ENCODE measurements around the gene TOGARAM1. TPM values are rescaled to one million over a fixed set of nuclear protein-coding genes. Genes with fewer than 3 reads are reported as not detected.

Gene TOGARAM1
- total RNA-seq, 2 donors from 2014 or later: 16.8 to 17.4 TPM

DNA sequence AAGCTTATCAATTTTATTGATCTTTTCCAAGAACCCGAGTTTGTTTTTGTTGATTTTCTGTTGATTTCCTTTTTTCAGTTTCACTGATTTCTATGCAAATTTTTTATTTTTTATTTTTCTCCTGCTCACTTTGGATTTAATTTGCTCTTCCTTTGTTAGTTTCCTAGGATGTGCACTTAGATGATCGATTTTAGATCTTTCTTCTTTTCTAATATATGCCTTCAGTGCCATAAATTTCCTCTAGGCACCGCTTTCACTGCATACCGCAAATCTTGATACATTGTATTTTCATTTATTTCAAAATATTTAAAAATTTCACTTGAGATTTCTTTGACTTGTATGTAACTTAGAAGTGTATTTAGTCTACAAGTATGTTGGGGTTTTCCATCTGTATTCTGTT, 9.5 kb downstream of the TOGARAM1 start:
- Mint-ChIP-seq H3K27me3 (no peaks in the 10 kb centered on the region), H3K27ac (no peak overlapping the region), H3K4me3 (no peak overlapping the region), H3K36me3 (ENCODE audit: low read depth) (peaks cover 2% of the 10 kb centered on the region), H3K4me1 (peaks cover 22% of the 10 kb centered on the region)
- DNase-seq (no peak), ATAC-seq (no peak)
- peaks cover 3% of the 10 kb centered on the region for H3K9me3 ChIP-seq (ENCODE audit: control insufficient read depth, low read length, poor library complexity, severe bottlenecking)

- peaks cover 2% of the 10 kb centered on the region for H3K36me3 Mint-ChIP-seq (ENCODE audit: low read depth)
- H3K4me1 Mint-ChIP-seq: peaks cover 23% of the 10 kb centered on the region
- H3K4me3 Mint-ChIP-seq: no peak overlapping the region
- H3K27ac Mint-ChIP-seq: no peak overlapping the region
- H3K27me3 Mint-ChIP-seq: no peaks in the 10 kb centered on the region
- ATAC-seq: no peak
- H3K9me3 ChIP-seq (ENCODE audit: control insufficient read depth, low read length, poor library complexity, severe bottlenecking): no peaks in the 10 kb centered on the region
- no peak for DNase-seq
Observed at GRCh38 chr14:44979273-44979672, 17.3 kb downstream of the TOGARAM1 start.

- Mint-ChIP-seq H3K36me3 (ENCODE audit: low read depth) (peaks cover 2% of the 10 kb centered on the region), H3K4me1 (peaks cover 23% of the 10 kb centered on the region), H3K27ac (no peak overlapping the region)
Observed at GRCh38 chr14:44979740-44980356, 17.9 kb downstream of the TOGARAM1 start.

GRCh38 chr14:44981198-44981597, 19.2 kb downstream of the TOGARAM1 start:
- Mint-ChIP-seq H3K36me3 (ENCODE audit: low read depth) (peaks cover 2% of the 10 kb centered on the region), H3K27me3 (no peaks in the 10 kb centered on the region), H3K27ac (no peak overlapping the region), H3K4me3 (no peak overlapping the region), H3K4me1 (peaks cover 21% of the 10 kb centered on the region)
- no peaks in the 10 kb centered on the region for H3K9me3 ChIP-seq (ENCODE audit: control insufficient read depth, low read length, poor library complexity, severe bottlenecking)
- DNase-seq (no peak), ATAC-seq (no peak)

More at GRCh38 chr14:44979740-44980356, 17.9 kb downstream of the TOGARAM1 start:
- no peaks in the 10 kb centered on the region for H3K9me3 ChIP-seq (ENCODE audit: control insufficient read depth, low read length, poor library complexity, severe bottlenecking)
- H3K27me3 Mint-ChIP-seq: no peaks in the 10 kb centered on the region
- H3K4me3 Mint-ChIP-seq: no peak overlapping the region
- DNase-seq (no peak), ATAC-seq (no peak)

- DNase-seq (no peak), ATAC-seq (no peak)
- H3K9me3 ChIP-seq (ENCODE audit: control insufficient read depth, low read length, poor library complexity, severe bottlenecking): no peaks in the 10 kb centered on the region
- Mint-ChIP-seq H3K27ac (peak overlapping the region; percentile 81), H3K36me3 (ENCODE audit: low read depth) (peaks cover 2% of the 10 kb centered on the region), H3K27me3 (no peaks in the 10 kb centered on the region), H3K4me1 (peaks cover 20% of the 10 kb centered on the region), H3K4me3 (no peak overlapping the region)
Observed at GRCh38 chr14:44982594-44982993, 20.6 kb downstream of the TOGARAM1 start.

DNA sequence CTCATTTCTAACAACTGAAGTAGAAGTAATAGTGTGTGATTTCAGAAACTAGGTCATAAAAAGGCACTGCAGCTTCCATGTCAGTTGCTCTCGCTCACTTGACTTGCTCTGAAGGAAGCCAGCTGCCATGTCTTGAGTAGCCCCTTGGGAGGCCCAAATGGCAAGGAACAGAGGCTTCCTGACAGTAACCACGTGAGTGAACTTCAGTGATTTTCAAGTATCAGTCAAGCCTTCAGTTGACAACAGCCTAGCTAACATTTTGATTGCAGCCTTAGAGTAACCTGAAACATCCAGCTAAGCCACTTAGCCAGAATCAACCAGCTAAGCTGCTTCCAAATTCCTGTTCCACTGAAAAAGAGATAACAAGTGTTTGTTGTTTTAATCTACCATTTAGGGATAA, 26.7 kb downstream of the TOGARAM1 start:
- no peaks in the 10 kb centered on the region for H3K9me3 ChIP-seq (ENCODE audit: control insufficient read depth, low read length, poor library complexity, severe bottlenecking)
- H3K4me3 Mint-ChIP-seq: no peak overlapping the region
- peaks cover 16% of the 10 kb centered on the region for H3K4me1 Mint-ChIP-seq
- DNase-seq (no peak), ATAC-seq (no peak)
- H3K27ac Mint-ChIP-seq: no peak overlapping the region
- no peaks in the 10 kb centered on the region for H3K27me3 Mint-ChIP-seq
- no peaks in the 10 kb centered on the region for H3K36me3 Mint-ChIP-seq (ENCODE audit: low read depth)

GRCh38 chr14:44989497-44990440, 27.8 kb downstream of the TOGARAM1 start:
- DNase-seq (no peak), ATAC-seq (no peak)
- H3K4me3 Mint-ChIP-seq: no peak overlapping the region
- H3K27me3 Mint-ChIP-seq: no peaks in the 10 kb centered on the region
- no peaks in the 10 kb centered on the region for H3K36me3 Mint-ChIP-seq (ENCODE audit: low read depth)
- H3K27ac Mint-ChIP-seq: no peak overlapping the region
- peaks cover 16% of the 10 kb centered on the region for H3K4me1 Mint-ChIP-seq
- no peaks in the 10 kb centered on the region for H3K9me3 ChIP-seq (ENCODE audit: control insufficient read depth, low read length, poor library complexity, severe bottlenecking)

DNA sequence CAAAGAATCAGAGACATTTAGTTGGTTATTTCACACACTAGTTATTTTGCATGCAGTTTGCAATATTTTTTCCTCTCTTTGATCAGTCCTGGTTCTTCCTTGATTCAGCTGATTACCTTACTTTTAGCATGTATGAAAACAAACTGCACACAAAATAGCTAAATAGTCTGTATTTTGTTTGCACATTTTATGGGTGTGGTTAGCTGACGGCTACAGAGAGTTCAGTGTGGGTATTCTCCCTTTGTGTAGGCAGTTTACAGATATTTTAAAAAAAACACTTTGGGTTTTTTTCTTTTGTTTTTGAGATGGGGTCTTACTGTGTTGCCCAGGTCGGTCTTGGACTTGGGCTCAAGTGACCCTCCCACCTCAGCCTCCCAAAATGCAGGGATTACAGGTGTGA, 28.5 kb downstream of the TOGARAM1 start:
- H3K9me3 ChIP-seq (ENCODE audit: control insufficient read depth, low read length, poor library complexity, severe bottlenecking): no peaks in the 10 kb centered on the region
- Mint-ChIP-seq H3K4me1 (peaks cover 16% of the 10 kb centered on the region), H3K27ac (no peak overlapping the region), H3K36me3 (ENCODE audit: low read depth) (no peaks in the 10 kb centered on the region), H3K27me3 (no peaks in the 10 kb centered on the region), H3K4me3 (no peak overlapping the region)
- no peak for DNase-seq
- no peak for ATAC-seq

DNA sequence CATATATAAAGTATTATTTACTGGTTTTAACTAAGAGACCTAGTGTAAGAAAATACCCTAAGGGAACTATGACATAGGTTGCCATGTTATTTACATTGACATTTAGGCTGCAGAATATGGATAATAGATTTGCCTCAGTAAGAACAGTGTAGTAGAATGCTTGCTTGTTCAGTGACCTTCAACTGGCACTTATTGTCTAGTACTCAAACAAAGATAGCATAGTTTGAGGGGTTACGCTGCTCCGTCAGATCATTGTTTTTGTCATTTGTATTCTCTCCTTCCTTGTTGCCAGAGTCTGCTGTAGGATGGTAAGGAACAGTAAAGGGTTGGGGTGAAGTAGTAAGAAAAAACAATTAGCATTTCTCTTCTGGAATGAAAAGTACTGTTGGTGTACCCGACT, 33.2 kb downstream of the TOGARAM1 start:
- H3K27me3 Mint-ChIP-seq: no peaks in the 10 kb centered on the region
- peaks cover 12% of the 10 kb centered on the region for H3K36me3 Mint-ChIP-seq (ENCODE audit: low read depth)
- H3K9me3 ChIP-seq (ENCODE audit: control insufficient read depth, low read length, poor library complexity, severe bottlenecking): no peaks in the 10 kb centered on the region
- no peak overlapping the region for H3K27ac Mint-ChIP-seq
- H3K4me3 Mint-ChIP-seq: no peak overlapping the region
- no peak for ATAC-seq
- H3K4me1 Mint-ChIP-seq: peaks cover 5% of the 10 kb centered on the region
- DNase-seq: no peak

GRCh38 chr14:44995770-44996294, 33.8 kb downstream of the TOGARAM1 start:
- ATAC-seq: no peak
- peaks cover 2% of the 10 kb centered on the region for H3K4me1 Mint-ChIP-seq
- no peaks in the 10 kb centered on the region for H3K9me3 ChIP-seq (ENCODE audit: control insufficient read depth, low read length, poor library complexity, severe bottlenecking)
- DNase-seq: no peak
- H3K27me3 Mint-ChIP-seq: no peaks in the 10 kb centered on the region
- no peak overlapping the region for H3K27ac Mint-ChIP-seq
- H3K36me3 Mint-ChIP-seq (ENCODE audit: low read depth): peaks cover 15% of the 10 kb centered on the region
- H3K4me3 Mint-ChIP-seq: no peak overlapping the region

DNA sequence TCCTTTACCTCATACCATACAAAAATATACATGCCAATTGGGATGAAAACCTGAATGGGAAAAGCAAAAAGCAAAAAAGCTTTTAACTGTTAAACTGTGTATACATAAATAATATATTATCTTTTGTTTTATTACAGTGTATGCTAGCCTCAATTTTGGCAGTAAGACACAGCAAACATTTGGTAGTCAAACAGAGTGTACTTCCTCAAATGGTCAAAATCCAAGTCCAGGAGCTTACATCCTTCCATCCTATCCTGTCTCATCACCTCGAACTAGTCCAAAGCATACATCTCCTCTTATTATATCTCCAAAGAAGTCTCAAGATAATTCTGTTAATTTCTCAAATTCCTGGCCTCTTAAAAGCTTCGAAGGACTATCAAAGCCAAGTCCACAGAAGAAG, 41.9 kb downstream of the TOGARAM1 start:
- no peak for ATAC-seq

DNA sequence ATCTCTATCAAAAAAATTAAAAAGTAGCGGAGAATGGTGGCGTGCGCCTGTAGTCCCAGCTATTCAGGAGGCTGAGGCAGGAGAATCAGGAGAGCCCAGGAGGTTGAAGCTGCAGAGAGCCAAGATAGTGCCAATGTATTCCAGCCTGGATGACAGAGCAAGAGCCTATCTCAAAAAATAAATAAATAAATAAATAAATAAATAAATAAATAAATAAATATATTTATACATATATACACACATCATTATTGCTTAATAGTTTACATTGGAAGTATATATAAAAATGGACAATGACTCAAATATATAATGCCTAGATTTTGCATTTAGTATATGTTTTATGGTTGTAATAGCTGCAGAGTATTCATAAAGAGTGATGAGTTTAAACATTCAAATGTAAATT, 53.1 kb downstream of the TOGARAM1 start:
- no peak for ATAC-seq
- H3K4me3 Mint-ChIP-seq: no peak overlapping the region
- H3K36me3 Mint-ChIP-seq (ENCODE audit: low read depth): peaks cover 10% of the 10 kb centered on the region
- no peak overlapping the region for H3K27ac Mint-ChIP-seq
- H3K4me1 Mint-ChIP-seq: peaks cover 4% of the 10 kb centered on the region
- H3K27me3 Mint-ChIP-seq: no peaks in the 10 kb centered on the region
- H3K9me3 ChIP-seq (ENCODE audit: control insufficient read depth, low read length, poor library complexity, severe bottlenecking): no peaks in the 10 kb centered on the region
- no peak for DNase-seq

More for the DNA sequence above, 41.9 kb downstream of the TOGARAM1 start:
- DNase-seq: no peak
- H3K4me3 Mint-ChIP-seq: no peak overlapping the region
- H3K4me1 Mint-ChIP-seq: no peaks in the 10 kb centered on the region
- H3K27ac Mint-ChIP-seq: no peak overlapping the region
- H3K27me3 Mint-ChIP-seq: no peaks in the 10 kb centered on the region
- no peaks in the 10 kb centered on the region for H3K9me3 ChIP-seq (ENCODE audit: control insufficient read depth, low read length, poor library complexity, severe bottlenecking)
- H3K36me3 Mint-ChIP-seq (ENCODE audit: low read depth): peaks cover 4% of the 10 kb centered on the region

- Mint-ChIP-seq H3K27ac (no peak overlapping the region), H3K4me3 (no peak overlapping the region), H3K36me3 (ENCODE audit: low read depth) (peaks cover 3% of the 10 kb centered on the region), H3K4me1 (peaks cover 2% of the 10 kb centered on the region), H3K27me3 (no peaks in the 10 kb centered on the region)
- DNase-seq: no peak
- ATAC-seq: no peak
- H3K9me3 ChIP-seq (ENCODE audit: control insufficient read depth, low read length, poor library complexity, severe bottlenecking): no peaks in the 10 kb centered on the region
Observed at GRCh38 chr14:45028107-45028626, 66.2 kb downstream of the TOGARAM1 start.
